NCI-H748 treated with DMSO at 0.1 percent for 48 hours (cell line): ENCODE data around the gene CCT3.

Experiments
- DNase-seq: peaks from one replicate; lab custom pipeline; 2025; lab: John Stamatoyannopoulos, UW

The CCT3 gene

DNA sequence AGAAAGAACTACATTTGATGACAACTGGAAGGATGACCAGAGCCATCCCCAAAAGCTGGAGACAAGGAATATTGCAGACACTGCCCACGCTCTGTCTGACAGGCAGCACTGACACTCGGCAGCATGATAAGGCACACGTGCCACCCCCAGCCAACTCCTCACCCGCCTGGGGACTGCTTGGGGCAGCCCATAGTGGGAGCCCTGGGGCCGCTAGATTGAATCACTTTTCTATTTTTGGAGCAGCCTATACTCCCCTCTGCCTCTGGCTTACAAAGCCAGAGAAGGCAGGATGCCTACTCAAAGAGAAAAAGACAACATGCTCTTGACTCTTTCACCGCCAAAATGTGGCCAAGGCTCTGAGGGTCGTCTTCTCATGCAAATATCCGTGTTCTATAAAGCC lies 56.8 kb downstream of the CCT3 start:
- DNase-seq, result no peak

DNA sequence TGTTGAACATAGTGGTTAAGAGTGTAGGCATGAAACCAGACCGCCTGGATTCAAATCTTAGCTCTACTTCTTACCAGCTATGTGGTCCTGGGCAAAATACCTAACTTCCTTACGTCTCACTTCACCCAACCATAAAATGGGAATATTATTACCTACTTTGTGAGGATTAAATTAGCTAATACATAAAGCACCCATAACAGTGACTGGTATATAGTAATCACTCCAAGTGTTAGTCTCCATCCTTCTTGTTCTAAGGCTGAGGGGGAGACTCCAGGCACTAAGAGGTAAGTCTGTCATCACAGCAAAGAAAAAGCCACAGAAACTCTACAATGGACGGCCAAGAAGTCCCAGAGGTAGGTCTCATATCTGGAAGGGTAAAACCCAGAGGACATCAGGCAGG lies 58.3 kb downstream of the CCT3 start:
- DNase-seq, result no peak

DNA sequence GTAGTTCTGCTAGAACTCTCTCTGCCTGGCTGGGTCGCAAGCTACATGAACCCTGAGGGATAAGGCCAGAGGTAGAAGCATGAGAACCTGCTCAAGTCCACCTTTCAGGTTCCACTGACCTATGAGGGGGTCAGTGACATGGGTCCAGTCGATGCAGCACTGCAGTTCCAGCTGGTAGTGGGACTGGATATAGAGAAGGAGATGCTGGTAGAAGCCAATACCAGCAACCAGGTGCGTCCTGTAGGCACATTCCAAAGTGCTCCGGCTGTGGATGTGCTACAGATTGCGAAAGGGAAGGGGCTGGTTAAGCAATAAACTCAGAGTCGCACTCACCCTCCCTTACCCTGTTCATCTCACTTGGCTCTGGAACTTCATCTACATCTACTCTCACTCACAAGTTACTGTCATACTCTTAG lies 61.1 kb downstream of the CCT3 start:
- no peak for DNase-seq

DNA sequence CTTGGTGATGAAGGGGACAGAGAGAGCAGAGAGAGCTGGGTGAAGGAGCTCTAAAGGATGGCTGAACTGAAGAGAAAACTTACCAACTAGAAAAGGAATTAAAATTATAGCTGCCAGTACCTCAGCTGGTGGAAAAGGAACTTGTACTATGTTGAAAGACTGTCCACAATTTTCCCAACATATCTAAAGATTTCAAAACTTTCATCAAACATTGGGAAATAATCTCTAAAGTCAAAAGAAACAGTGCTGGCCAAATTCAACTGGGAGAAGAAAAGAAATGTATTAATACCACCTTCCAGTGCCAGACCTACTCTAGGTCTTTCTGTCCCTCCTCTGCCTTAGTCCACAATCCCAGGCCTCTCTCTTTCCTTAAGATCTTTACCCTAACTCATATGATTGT lies 61.6 kb downstream of the CCT3 start:
- no peak for DNase-seq

DNA sequence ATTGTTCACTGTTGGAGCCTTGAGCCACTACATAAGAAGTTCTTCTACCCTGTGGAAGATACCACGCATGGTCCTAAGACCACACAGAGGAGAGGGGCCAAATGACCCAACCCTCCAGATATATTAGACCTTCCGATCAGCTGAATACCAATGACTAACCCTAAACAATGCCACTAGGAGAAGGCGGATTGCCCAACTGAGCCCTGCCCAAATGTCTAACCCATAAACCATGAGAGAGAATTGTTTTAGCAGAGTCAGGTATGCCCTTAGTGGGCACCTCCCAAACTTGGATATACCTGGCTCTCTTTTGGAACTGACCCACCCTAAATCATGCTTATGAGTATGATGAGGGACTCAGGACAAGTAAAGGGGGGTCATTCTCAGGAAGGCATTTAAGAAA lies 67.8 kb downstream of the CCT3 start:
- DNase-seq, result no peak

DNA sequence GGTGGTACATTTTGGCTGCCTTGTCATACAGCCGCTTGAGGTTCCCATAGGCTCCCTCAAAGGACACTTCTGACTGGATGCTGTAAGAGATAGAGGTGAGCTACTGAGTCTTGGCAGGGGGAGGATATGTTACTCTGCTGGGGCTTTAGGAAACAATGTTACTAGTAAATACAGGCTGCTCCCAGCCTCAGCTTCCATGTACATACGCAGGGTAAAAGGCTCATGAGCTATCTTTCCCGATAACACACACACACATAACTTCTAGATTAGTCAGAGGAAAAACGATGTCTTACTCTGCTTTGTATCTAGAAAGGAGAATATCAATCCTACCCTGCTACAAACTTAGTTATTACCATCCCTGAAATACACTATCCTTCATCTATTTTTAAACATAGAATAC lies 69.8 kb downstream of the CCT3 start:
- no peak for DNase-seq

DNA sequence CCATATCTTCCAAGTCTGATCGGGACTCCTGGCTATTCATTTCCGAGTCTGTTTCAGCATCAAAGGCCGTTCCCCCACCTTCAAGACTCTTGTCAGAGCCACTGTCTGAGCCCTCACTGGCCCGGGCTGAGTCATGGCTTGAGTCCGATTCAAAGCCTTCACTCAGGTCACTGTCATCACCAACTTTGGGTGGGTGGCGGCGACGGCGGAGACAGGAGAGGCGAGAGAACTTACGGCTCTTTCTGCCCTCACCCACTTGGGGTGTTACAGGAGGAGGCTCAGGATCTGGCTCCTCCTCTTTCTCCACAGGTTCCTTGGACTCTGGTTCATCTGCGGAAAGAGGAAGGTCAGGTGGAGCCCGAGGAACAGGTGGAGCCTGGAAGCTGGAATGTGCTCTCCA lies 72.0 kb downstream of the CCT3 start:
- no peak for DNase-seq

DNA sequence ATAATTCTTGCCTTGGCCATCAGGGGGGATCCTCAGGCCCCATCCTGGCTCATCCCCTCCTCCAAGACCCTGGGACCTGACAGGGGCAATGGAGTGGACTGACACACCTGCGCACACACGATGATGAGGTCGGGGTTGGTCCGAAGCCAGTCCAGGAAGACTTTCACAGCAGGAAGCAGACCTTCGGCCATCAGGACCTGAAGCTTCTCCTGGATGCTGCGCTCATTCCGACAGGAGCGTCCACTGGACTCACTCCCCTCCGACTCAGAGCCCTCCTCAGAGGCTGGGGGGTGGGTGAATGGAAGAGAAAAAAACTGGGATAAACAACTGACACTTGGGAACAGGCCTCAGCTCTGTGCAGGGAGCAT lies 74.8 kb downstream of the CCT3 start:
- no peak for DNase-seq

DNA sequence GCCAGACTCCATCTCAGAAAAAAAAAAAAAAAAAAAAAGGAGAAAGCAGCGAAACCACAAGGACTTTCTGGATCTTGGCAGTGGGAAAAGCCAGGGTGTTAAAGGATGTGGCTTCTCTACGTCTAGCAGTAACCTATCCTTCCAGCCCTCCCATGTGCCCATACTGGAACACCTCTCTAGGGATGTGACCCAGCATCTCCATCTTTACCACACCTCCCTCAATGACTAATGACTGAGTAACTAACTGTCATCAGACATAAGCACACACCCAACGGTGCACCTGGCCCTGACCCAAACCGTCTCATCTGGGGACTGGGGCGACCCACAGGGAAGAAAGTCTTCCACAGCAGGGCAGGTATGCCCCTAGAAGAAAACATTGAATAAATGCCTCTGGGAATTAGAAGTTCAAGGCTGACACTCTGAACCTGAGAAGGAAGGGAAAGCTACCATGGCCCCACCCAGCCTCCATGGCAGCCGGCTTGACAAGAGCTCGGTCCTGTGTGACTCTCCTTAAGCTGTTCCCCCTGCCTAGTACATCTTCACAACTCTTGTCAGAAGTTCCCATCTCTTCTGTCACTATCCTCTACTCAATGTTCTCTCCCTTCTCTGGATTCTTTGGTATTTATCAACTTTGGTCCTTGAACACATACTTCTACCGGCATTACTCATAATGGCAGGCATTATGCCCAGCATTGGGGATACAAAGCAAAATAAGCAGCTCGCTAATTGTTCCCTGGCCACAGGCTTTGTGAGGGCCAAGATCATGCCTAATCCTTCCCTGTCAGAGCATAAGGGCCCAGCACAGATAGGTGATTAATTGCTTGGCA lies 75.4 kb downstream of the CCT3 start:
- DNase-seq, result no peak

DNA sequence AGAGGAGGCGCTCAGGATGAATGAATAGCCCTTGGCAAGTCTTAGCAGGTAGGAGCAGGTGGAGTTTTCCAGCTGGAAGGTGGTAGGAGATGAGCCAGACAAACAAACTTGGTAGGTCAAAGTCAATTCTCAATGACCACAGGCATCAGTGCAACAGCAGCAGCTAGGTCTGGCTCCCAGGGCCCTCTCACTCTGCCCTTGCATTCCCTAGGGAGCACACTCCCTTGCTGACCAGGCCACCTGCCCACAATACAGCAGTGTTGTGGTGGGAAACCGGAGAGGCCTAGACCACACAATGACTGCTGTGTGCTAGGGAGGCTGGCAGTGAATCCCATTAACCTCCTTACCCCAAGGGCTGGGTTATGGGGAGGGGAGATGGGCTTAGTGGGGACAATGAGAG lies 77.2 kb downstream of the CCT3 start:
- no peak for DNase-seq

DNA sequence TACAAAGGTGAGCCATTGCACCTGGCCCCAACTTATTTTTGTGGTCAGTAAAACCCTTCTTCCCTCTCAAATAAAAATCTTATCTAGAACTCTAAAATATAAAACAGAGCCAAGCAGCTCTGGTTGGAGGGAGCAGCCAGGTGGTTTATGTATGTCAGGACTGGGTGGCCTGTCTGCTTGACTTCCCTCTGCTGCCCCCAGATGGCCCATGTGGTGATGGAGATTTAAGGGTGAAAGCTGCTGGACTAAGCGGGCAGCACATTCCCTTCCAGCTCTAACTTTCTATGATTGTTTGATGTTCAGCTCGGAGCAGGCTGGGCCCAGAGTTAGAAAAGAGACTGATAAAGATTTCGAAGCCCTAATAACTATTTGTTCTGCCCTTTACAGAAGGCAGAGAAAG lies 78.3 kb downstream of the CCT3 start:
- DNase-seq, result no peak
